ENCODE data around the gene CETP. TPM values are rescaled to one million over a fixed set of nuclear protein-coding genes. Genes with fewer than 3 reads are reported as not detected.

The CETP gene
- total and polyA plus RNA-seq, 2 of the 13 experiments (the other 11 are each of a cell fraction or from before 2014, with no cell fraction given), result 0.31 to 9.8 TPM

DNA sequence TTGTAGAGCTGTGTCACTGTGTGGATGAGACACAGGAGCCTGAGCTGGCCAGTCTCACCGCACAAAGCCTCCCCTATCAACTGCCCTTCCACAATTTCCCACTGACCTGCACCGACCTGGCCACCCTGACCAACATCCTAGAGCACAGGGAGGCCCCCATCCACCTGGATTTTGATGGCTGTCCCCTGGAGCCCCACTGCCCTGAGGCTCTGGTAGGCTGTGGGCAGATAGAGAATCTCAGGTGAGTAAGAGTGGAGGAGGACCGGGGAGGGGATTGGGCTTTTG lies 65.0 kb downstream of the CETP start:
- POLR2A ChIA-PET, result no interaction called here
- DNase-seq (ENCODE audit: low spot score), result no peak
- peaks cover 30% of the 10 kb centered on the region for H3K4me1 ChIP-seq (ENCODE audit: insufficient read depth, low read length)
- no peak for FAIRE-seq
- intact Hi-C loops (cut with micrococcal nuclease; ENCODE audit: unreplicated experiment) (no loop called here), in situ Hi-C loops (cut with HindIII; ENCODE audit: extremely low pct_ligation_motif_present, low pct_unique_long_range_greater_than_20kb) (no loop called here)
- H3K27ac ChIP-seq (ENCODE audit: extremely low read length, insufficient read depth, low read length), result no peak overlapping the region
- peak; percentile 32 for ATAC-seq
- no peaks in the 10 kb centered on the region for H3K79me2 ChIP-seq (ENCODE audit: insufficient read depth, low read length)
- no peaks in the 10 kb centered on the region for H4K20me1 ChIP-seq (ENCODE audit: insufficient read depth, low read length)
- WGBS (ENCODE audit: low lambda C conversion rate), result 55% methylated on average over 3 of the region's 3 CpGs
- H3K36me3 ChIP-seq (replicated peaks in 1 of 2; ENCODE audit: control insufficient read depth in 1 of 2, insufficient read depth in 2 of 2, low read length in 2 of 2), result no peaks in the 10 kb centered on the region
- H3K4me3 ChIP-seq (replicated peaks in 1 of 3; ENCODE audit: insufficient read depth in 1 of 3, low read depth in 2 of 3, low read length in 3 of 3), result no peak overlapping the region
- BruUV-seq (replicated peaks), result no TSS peak
- H3K4me2 ChIP-seq (ENCODE audit: low read depth, low read length), result peak overlapping the region; percentile 13; the same call in 1 of the 2 replicates
- CTCF ChIA-PET (ENCODE audit: low intra/inter-chr PET ratio, low total read pairs), result no interaction called here
- no peak overlapping the region for H2AFZ ChIP-seq (ENCODE audit: low read length)
- H3K9ac ChIP-seq (ENCODE audit: insufficient read depth, low read depth, low read length), result no peak overlapping the region
- H3K9me3 ChIP-seq (ENCODE audit: low read length), result no peaks in the 10 kb centered on the region
- H3K27me3 ChIP-seq (ENCODE audit: control insufficient read depth in 1 of 2, insufficient read depth in 2 of 2, low read length in 2 of 2), result 0 out of 5 replicates have a peak, but pooled peaks cover 0 to 6% of the 10 kb centered on the region in 2 experiments
- TF ChIP-seq ZFX (CRISPR knock-in tag; IDR thresholded peaks at IDR 0.05; ENCODE audit: low read depth) (no peak), CEBPB (IDR thresholded peaks at IDR 0.05; ENCODE audit: borderline replicate concordance, low read depth, low read length) (no peak), EED (CRISPR knock-in tag; IDR thresholded peaks at IDR 0.05) (0 out of 2 replicates have a peak, but pooled peaks have one; percentile 4), HIVEP1 (CRISPR knock-in tag; IDR thresholded peaks at IDR 0.05) (0 out of 2 replicates have a peak, but pooled peaks have one; percentile 26), ZBTB38 (CRISPR knock-in tag; IDR thresholded peaks at IDR 0.05) (no peak), KAT7 (CRISPR knock-in tag; IDR thresholded peaks at IDR 0.05; ENCODE audit: borderline replicate concordance) (no peak), RBM22 (optimal IDR thresholded peaks at IDR 0.05; ENCODE audit: low read length) (no peak), IRF2 (CRISPR knock-in tag; IDR thresholded peaks at IDR 0.05) (no peak), NFIC (IDR thresholded peaks at IDR 0.05; ENCODE audit: low read length) (no peak), SCMH1 (CRISPR knock-in tag; IDR thresholded peaks at IDR 0.05; ENCODE audit: borderline replicate concordance) (no peak)
- TF ChIP-seq, protein P1, sequence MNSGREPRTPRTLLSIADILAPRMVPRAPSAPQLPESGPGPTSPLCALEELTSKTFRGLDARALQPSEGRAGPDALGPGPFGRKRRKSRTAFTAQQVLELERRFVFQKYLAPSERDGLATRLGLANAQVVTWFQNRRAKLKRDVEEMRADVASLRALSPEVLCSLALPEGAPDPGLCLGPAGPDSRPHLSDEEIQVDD (CRISPR knock-in tag; IDR thresholded peaks at IDR 0.05; ENCODE audit: borderline replicate concordance), result no peak
- TF ChIP-seq, protein P2, sequence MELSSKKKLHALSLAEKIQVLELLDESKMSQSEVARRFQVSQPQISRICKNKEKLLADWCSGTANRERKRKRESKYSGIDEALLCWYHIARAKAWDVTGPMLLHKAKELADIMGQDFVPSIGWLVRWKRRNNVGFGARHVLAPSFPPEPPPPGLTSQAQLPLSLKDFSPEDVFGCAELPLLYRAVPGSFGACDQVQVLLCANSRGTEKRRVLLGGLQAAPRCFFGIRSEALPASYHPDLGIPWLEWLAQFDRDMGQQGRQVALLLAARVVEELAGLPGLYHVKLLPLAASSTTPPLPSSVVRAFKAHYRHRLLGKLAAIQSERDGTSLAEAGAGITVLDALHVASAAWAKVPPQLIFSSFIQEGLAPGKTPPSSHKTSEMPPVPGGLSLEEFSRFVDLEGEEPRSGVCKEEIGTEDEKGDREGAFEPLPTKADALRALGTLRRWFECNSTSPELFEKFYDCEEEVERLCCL (CRISPR knock-in tag; IDR thresholded peaks at IDR 0.05; ENCODE audit: borderline replicate concordance), result no peak
- TF ChIP-seq, protein P3, sequence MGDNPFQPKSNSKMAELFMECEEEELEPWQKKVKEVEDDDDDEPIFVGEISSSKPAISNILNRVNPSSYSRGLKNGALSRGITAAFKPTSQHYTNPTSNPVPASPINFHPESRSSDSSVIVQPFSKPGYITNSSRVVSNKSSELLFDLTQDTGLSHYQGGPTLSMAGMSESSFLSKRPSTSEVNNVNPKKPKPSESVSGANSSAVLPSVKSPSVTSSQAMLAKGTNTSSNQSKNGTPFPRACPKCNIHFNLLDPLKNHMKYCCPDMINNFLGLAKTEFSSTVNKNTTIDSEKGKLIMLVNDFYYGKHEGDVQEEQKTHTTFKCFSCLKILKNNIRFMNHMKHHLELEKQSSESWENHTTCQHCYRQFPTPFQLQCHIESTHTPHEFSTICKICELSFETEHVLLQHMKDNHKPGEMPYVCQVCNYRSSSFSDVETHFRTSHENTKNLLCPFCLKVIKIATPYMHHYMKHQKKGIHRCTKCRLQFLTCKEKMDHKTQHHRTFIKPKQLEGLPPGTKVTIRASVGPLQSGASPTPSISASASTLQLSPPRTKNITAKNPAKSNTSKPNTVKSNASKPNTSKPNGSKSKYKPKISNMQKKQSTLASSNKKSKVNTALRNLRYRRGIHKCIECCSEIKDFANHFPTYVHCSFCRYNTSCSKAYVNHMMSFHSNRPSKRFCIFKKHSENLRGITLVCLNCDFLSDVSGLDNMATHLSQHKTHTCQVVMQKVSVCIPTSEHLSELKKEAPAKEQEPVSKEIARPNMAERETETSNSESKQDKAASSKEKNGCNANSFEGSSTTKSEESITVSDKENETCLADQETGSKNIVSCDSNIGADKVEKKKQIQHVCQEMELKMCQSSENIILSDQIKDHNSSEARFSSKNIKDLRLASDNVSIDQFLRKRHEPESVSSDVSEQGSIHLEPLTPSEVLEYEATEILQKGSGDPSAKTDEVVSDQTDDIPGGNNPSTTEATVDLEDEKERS (CRISPR knock-in tag; IDR thresholded peaks at IDR 0.05), result no peak
- TF ChIP-seq, protein P4, sequence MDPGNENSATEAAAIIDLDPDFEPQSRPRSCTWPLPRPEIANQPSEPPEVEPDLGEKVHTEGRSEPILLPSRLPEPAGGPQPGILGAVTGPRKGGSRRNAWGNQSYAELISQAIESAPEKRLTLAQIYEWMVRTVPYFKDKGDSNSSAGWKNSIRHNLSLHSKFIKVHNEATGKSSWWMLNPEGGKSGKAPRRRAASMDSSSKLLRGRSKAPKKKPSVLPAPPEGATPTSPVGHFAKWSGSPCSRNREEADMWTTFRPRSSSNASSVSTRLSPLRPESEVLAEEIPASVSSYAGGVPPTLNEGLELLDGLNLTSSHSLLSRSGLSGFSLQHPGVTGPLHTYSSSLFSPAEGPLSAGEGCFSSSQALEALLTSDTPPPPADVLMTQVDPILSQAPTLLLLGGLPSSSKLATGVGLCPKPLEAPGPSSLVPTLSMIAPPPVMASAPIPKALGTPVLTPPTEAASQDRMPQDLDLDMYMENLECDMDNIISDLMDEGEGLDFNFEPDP (CRISPR knock-in tag; conservative IDR thresholded peaks at IDR 0.05), result no peak
- TF ChIP-seq, protein P5, sequence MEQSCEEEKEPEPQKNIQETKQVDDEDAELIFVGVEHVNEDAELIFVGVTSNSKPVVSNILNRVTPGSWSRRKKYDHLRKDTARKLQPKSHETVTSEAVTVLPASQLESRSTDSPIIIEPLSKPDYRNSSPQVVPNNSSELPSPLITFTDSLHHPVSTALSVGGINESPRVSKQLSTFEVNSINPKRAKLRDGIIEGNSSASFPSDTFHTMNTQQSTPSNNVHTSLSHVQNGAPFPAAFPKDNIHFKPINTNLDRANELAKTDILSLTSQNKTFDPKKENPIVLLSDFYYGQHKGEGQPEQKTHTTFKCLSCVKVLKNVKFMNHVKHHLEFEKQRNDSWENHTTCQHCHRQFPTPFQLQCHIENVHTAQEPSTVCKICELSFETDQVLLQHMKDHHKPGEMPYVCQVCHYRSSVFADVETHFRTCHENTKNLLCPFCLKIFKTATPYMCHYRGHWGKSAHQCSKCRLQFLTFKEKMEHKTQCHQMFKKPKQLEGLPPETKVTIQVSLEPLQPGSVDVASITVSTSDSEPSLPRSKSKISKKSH (CRISPR knock-in tag; IDR thresholded peaks at IDR 0.05; ENCODE audit: borderline replicate concordance), result 0 out of 2 replicates have a peak, but pooled peaks have one; percentile 52
